Embryonic facial prominence (tissue), 1 donor: ENCODE measurements around the gene NR3C1.

Source experiments
- DNase-seq: peaks from one replicate; pipeline ENCODE4 v3.0.0-alpha.2; 2016; ENCODE audit errors: extremely low spot score

Gene NR3C1

DNA sequence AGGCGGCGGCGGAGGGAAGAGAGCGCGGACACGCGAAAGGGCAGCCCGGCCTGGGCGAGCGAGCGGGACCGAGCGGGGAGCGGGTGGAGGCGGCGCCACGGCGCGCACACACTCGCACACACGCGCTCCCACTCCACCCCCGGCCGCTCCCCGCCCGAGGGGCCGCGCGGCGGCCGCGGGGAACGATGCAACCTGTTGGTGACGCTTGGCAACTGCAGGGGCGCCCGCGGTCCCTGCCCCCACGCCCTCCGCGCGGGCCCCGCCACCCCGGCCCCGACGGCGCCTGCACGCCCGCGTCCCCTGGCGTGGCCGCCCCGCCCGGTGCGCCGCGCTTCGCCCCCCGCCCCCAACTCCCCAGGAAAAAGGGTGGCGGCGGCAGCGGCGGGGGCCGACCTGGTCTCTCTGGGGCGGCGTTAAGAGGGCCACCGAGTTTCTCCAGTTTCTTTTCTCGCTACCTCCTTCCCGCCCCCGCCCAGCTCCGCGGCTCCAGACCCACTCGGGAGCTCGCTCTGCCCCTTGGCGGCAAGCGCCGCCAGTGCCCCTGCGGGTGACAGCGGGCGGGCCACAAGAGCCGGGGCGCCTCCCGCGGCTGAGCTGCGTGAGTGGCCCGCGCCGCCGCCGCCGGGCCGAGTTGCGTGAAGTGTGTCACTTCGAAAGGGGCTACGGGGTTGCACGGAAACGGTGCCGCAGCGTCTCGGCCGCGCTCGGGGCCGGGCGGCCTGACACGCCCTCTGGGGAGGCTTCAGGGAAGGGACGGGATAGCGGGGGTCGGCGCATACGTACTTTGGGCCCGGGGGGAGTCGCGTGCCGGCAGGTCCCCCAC lies at the start of gene NR3C1:
NR3C1 (minus strand) TSS at position 94 of the 823 bp plus-strand sequence. CDS start 2,847 bp downstream, outside the sequence.
- DNase-seq = peak; percentile 68

GRCh38 chr5:143449772-143450171 lies 46.3 kb upstream of the NR3C1 start:
- no peak for DNase-seq

GRCh38 chr5:143448518-143448917 lies 45.0 kb upstream of the NR3C1 start:
- DNase-seq = no peak

- no peak for DNase-seq
Observed at GRCh38 chr5:143447983-143448382, 44.5 kb upstream of the NR3C1 start.

DNA sequence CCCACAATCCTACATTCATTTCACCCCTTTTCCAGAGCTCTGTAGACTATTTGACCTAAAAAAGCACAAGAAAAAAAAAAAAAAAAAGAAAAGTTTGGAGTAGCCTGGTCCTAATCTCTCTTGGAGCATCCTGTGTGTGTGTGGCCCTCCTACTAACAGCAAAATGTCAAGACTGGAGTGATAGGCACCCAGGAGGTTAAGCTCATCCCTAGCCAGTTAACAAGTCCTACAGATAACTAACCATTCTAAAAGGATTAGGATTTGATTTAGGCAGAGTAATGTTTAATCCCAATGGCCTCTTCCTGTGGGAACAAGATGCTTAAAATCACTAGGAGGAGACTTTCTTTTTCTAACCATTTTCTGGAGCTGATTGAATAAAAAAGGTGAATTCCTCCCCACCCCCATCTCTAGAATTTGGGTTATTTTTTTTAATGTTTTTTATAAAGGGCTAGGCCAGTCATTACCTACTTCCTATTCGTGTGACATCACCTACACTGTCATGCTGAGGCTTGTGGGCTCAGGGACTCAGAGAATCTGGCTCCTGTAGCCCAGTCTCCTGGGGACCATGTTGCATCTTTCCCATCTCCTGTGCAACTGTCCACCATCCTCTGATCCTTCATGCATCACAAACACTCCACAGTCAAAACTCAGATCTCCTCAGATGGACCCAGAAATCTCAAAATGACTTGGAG lies 43.2 kb upstream of the NR3C1 start:
- no peak for DNase-seq

DNA sequence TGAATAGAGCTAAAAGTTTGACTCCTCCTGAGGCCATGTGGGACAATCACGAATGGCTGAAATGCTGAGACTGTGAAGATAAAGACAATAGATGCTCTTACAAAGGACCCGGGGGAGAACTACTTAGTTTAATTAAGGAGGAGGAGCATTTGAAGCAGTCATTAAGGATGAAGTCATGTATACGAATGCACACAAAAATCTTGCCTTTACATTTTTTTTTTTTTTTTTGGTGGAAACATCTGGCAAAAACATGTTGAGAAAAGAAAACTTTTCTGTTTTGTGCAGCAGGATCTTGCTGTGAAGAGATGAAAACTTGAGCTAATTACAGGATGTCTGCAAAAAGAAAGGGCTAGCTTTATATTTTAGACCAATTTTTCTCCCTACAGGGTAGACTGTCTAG lies 42.3 kb upstream of the NR3C1 start:
- peak; percentile 14 for DNase-seq

- DNase-seq = no peak
Observed at GRCh38 chr5:143443330-143443729, 39.8 kb upstream of the NR3C1 start.

GRCh38 chr5:143442385-143442784 lies 38.9 kb upstream of the NR3C1 start:
- no peak for DNase-seq

- no peak for DNase-seq
Observed at GRCh38 chr5:143440448-143441115, 37.1 kb upstream of the NR3C1 start.

DNA sequence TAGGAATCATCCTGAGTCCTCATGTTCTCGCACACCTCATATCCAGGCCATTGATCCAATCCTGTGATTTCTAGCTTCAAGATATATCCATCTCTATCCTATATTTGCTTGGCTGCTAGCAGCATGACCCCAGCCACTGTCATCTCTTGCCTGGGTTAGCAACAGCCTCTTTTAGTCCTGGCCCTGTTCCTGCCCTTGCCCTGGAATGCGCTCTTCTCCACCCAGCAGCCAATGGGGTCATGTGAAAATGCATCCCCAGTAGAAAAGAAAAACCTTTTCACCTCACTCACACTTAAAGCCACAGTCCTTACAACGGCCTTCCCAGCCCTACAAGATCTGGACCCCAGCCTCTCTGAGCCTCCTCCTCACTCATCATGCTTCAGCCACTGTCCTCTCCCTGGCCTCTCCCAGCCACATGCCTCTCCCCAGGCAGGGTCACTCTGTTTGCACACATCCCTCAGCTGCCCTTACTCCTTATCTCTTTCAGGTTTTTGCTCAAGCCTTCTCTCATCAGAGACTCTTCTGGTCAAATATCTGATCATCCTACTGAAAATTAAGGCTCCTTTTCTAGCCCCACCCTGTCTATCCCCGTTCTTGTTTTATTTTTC lies 34.3 kb upstream of the NR3C1 start:
- no peak for DNase-seq

DNA sequence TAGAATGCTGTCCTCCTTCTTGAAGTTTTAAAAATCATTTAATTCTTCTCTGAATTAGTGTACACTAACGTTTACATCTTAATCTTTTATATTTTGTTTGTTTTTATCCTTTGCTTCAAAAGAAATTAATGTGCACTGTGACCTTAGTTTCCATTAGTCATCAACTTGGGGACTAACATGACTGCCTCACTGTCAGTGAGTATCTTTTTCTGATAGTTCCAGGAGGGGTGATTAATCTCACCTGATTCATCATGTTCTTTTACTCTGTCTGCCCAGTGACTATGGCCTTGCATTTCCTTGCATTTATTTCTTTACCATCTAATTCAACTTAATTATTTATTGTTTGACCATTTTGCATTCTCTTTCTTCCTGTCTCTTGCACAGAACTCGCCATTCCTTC lies 33.4 kb upstream of the NR3C1 start:
- DNase-seq = no peak

DNA sequence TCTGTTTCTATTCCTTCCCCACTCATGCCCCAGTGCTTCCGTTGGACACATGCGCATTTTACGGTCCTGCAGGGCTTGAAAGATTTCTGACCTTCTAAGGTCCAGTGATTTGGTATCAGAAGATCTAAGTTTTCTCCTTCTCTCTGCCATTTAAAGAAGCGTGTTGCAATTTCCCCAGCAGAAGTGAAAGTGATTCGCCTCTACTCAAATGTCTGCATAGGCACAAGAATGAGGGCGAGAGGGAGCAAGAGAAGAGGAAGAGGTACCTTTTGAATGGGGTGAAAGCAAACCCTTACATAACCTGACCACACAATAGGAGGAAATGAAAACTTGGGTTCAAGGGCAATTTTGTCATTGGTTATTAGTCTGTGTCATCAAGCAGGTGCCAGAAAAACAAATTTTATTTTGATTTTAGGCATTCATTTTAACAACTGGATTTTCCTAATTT lies 31.7 kb upstream of the NR3C1 start:
- DNase-seq = no peak

DNA sequence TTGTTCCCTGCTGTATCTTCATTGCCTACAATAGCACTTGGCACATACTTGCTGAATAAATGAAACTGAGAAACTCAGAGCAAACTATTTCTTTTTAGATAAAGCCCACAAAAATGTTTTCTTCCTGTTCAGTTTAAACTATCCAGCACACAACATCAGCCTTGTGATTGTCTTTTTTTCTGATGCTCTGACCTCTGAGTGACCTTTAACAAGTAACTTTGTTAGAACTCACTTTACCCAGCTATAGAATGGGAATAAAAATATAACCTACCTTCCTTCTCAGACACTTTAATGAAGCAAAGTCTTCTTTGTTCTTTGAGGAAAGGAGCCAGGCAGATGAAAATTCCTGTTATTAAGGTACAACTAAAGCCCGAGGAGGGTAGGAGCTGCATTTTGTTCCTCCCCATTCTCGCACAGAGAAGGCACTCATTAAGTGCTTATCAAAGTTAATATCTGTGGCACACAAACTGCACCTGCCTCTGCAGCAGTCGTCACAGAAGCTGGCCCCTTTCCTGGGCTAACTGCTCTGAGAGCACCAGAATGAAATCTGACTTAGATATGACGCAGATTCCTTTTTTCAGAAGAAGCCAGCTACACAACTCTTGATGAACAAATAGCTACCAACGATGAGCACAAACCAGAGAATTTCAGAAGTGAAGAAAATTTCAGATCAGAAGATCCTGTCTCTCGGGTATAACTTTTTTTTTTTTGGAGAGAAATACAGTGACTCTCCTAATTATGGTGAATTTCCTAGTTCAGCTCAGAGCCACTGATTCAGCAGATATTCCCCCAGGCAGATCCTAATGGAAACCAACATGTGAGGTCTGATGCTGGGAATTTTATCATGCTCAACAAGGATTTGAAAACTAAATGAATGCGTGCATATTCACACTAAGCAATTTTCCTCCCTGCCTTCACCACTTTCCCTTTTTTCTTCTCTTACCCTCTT lies 31.0 kb upstream of the NR3C1 start:
- DNase-seq = no peak

DNA sequence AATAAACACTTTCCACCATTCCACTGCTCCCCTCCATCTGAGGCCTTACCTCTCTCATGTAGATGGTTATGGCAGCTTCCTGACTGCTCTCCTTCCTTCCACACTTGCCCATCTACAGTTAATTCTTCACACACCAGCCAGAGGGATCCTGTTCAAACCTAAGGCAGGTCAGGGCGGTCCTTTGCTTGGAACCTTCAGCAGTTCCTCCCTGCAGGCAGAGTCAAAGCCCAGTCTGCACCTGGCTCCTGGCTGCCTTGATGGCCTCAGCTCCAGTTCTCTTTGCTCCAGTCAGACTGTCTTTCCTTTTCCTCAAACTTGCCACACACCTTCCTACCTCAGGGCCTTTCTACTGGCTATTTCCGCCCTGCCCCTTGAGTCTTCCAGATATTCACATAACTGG lies 30.2 kb upstream of the NR3C1 start:
- DNase-seq = no peak

GRCh38 chr5:143432658-143433239 lies 29.3 kb upstream of the NR3C1 start:
- no peak for DNase-seq

- no peak for DNase-seq
Observed at GRCh38 chr5:143431789-143432188, 28.3 kb upstream of the NR3C1 start.

- no peak for DNase-seq
Observed at GRCh38 chr5:143428738-143429420, 25.4 kb upstream of the NR3C1 start.

DNA sequence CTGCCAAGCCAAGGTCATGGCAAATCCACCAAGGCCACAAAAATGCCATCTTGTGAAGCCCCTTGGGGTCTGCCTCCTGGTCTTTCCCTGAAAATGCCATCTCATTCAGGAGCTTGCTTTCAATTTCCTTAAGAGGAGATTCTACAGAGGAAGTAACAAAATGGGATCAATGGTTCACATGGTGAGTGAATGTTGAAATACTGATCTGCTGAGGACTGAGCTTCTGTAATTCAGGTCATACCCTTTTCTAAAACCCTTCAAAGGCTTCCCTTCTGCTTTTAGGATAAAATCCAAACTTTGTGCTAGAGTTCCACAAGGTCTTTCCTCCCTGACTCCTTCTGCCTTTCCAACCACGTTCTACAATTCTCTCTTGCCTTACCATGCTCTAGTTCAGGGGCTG lies 24.7 kb upstream of the NR3C1 start:
- no peak for DNase-seq

DNA sequence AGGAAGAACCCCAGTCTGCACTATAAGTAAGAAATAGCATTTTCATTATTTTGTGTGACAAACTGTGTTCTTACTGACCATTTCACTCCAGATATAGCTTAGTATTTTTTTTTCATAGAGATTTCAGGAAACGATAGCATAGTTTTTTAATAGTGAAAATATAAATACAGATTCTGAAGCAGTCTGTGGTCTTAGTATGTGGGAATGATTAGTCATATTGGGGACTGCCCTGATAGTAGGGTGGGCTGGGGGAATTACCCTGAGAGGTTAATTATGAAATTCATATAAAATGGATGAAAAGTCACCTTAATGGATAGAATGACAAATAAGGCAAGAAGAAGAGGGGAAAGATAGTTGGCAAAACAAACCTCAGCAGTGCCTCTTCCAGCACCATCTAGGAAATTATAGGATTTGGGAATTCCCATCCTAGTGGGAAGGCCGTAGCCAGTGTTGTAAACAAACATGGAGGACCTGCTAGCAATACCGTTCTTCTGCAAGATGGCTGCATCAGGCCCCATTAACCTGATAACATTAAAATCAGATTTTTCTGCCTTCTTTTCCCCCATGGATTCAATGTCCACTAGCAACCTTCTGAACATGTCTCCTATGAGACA lies 23.7 kb upstream of the NR3C1 start:
- no peak for DNase-seq
